B cell (primary cell): ENCODE results near the gene USO1. TPM values are rescaled to one million over a fixed set of nuclear protein-coding genes. Genes with fewer than 3 reads are reported as not detected.

Source experiments
- ATAC-seq: fragments of 200-7000 bp; cut with Tn5 transposase; one replicate; pipeline ENCODE4 v1.10.0; 2021; ENCODE audit warnings: low read depth, mild to moderate bottlenecking, moderate number of reproducible peaks, moderate library complexity
- CTCF ChIA-PET: fragments of 350-600 bp; sonication (Branson Sonifier 250); formaldehyde crosslinking; loops from one replicate; lab custom pipeline; 2021; ENCODE audit warnings: antibody characterized with exemption, inconsistent platforms; lab: Charles Lee
- POLR2A ChIA-PET: fragments of 350-600 bp; sonication (Branson Sonifier 250); formaldehyde crosslinking; loops from one replicate; lab custom pipeline; 2021; ENCODE audit warnings: antibody characterized with exemption; lab: Charles Lee
- DNase-seq: peaks from one replicate; pipeline ENCODE4 v3.0.0; 2013
- H2AFZ ChIP-seq: 2 replicates; pipeline ENCODE4 v1.6.1; 2012; ENCODE audit warnings: mild to moderate bottlenecking, low read depth, low read length; ENCODE audit not compliant: insufficient read depth, poor library complexity, severe bottlenecking
- H3K27ac ChIP-seq, 2 donors: 1 replicate in 1 of 2; 2 replicates in 1 of 2; pipeline ENCODE4 v1.5.1; 2012 to 2013; ENCODE audit warnings: low read length in 2 of 2, mild to moderate bottlenecking in 2 of 2, moderate library complexity in 1 of 2
- H3K27me3 ChIP-seq, 4 experiments: fragments of 200-600 bp in 1 of 4; sonication (generic) in 1 of 4; replicated peaks in 1 of 4; 1 replicate in 2 of 4; 2 replicates in 2 of 4; pipeline versions ENCODE4 v1.6.1 to v1.7.0; 2013 to 2016; ENCODE audit warnings: low read length in 3 of 4, mild to moderate bottlenecking in 2 of 4, mixed read lengths in 1 of 4, moderate library complexity in 1 of 4; ENCODE audit not compliant: insufficient read depth in 4 of 4, control insufficient read depth in 3 of 4; ENCODE audit errors: control extremely low read depth in 1 of 4
- H3K36me3 ChIP-seq, 2 experiments: replicated peaks in 1 of 2; 1 replicate in 1 of 2; 2 replicates in 1 of 2; pipeline versions ENCODE4 v1.6.1 to v1.7.1; 2013; ENCODE audit warnings: low read length in 1 of 2; ENCODE audit not compliant: insufficient read depth in 2 of 2, control insufficient read depth in 1 of 2; ENCODE audit errors: control extremely low read depth in 1 of 2, extremely low read depth in 1 of 2
- H3K4me1 ChIP-seq, 2 donors: fragments of 200-600 bp in 1 of 2; sonication (generic) in 1 of 2; 1 replicate in 1 of 2; 2 replicates in 1 of 2; pipeline versions ENCODE4 v1.5.1 to v1.6.1; 2013 to 2017; ENCODE audit warnings: low read length in 2 of 2; ENCODE audit not compliant: control insufficient read depth in 2 of 2, insufficient read depth in 2 of 2
- H3K4me2 ChIP-seq: replicated peaks from 2 replicates; pipeline ENCODE3; 2012; ENCODE audit warnings: mild to moderate bottlenecking, low read depth, low read length; ENCODE audit not compliant: poor library complexity, severe bottlenecking
- H3K4me3 ChIP-seq, 5 experiments: fragments of 200-600 bp in 1 of 5; sonication (generic) in 1 of 5; 1 replicate in 3 of 5; 2 replicates in 2 of 5; pipeline versions ENCODE4 v1.5.1 to v1.7.0; 2011 to 2016; ENCODE audit warnings: low read length in 4 of 5, mild to moderate bottlenecking in 4 of 5, low read depth in 2 of 5, control low read depth in 1 of 5, moderate library complexity in 1 of 5; ENCODE audit not compliant: insufficient read depth in 1 of 5; ENCODE audit errors: control extremely low read depth in 1 of 5, extremely low read depth in 1 of 5
- H3K79me2 ChIP-seq: fragments of 200-600 bp; sonication (generic); one replicate; pipeline ENCODE4 v1.6.0; 2016; ENCODE audit warnings: low read length; ENCODE audit not compliant: control insufficient read depth, insufficient read depth
- H3K9ac ChIP-seq: fragments of 200-600 bp; sonication (generic); 2 replicates; pipeline ENCODE4 v1.6.1; 2017; ENCODE audit warnings: mild to moderate bottlenecking, low read length, moderate library complexity
- H3K9me3 ChIP-seq, 3 donors: one replicate each; pipeline versions ENCODE4 v1.6.1 to v1.7.1; 2013; ENCODE audit warnings: low read length in 2 of 3; ENCODE audit not compliant: control insufficient read depth in 2 of 3, insufficient read depth in 1 of 3; ENCODE audit errors: control extremely low read depth in 1 of 3
- H4K20me1 ChIP-seq: 2 replicates; pipeline ENCODE4 v1.6.0; 2012; ENCODE audit warnings: mild to moderate bottlenecking, low read length; ENCODE audit not compliant: insufficient read depth, control insufficient read depth, poor library complexity, severe bottlenecking
- H3K27ac Mint-ChIP-seq: one replicate; pipeline ENCODE4 v1.8.0; 2021; ENCODE audit warnings: mixed read lengths
- H3K27me3 Mint-ChIP-seq: one replicate; pipeline ENCODE4 v1.8.0; 2021; ENCODE audit warnings: mixed read lengths
- H3K4me1 Mint-ChIP-seq: one replicate; pipeline ENCODE4 v1.8.0; 2021; ENCODE audit warnings: mixed read lengths
- H3K4me3 Mint-ChIP-seq: one replicate; pipeline ENCODE4 v1.8.0; 2021; ENCODE audit warnings: mixed read lengths
- H3K9me3 Mint-ChIP-seq: one replicate; pipeline ENCODE4 v1.8.0; 2022; ENCODE audit warnings: mixed read lengths; ENCODE audit not compliant: insufficient read depth
- EZH2 ChIP-seq: IDR thresholded peaks from 2 replicates; pipeline ENCODE4 v1.6.1; 2012; ENCODE audit warnings: borderline replicate concordance, low read depth, mild to moderate bottlenecking, moderate library complexity, low read length; ENCODE audit not compliant: insufficient read depth, poor library complexity, severe bottlenecking
- WGBS: methylation state at CpG from one replicate; pipeline ENCODE4 v1.1.5; 2013; ENCODE audit warnings: missing lambda C conversion rate; ENCODE audit not compliant: insufficient coverage; 5-methylcytosine and 5-hydroxymethylcytosine counted together
- intact Hi-C: fragments of 100-400 bp; cut with micrococcal nuclease; formaldehyde crosslinking; loops from one replicate; pipeline ENCODE4 v1.10.0; 2022
- polyA plus RNA-seq: library from polyadenylated mRNA; depleted of rRNA; stranded (reverse); fragments of >200 nt; gene quantifications from 2 replicates; pipeline ENCODE4 v1.2.3, GENCODE V29; 2012
- total RNA-seq, 2 donors: library from RNA; stranded (reverse); fragments of 120-200 nt in 1 of 2; gene quantifications; 1 replicate in 1 of 2; 2 replicates in 1 of 2; pipeline versions ENCODE4 v1.2.3 to v1.2.4, GENCODE V29; 2013 to 2022
- TF ChIP-seq, protein P1 (sequence below): fragments of 200-600 bp; IDR thresholded peaks from one replicate; pipeline ENCODE4 v1.8.0; 2022; ENCODE audit warnings: antibody characterized with exemption, mild to moderate bottlenecking

The USO1 gene
- total and polyA plus RNA-seq, 2 donors (not counting 1 experiment from before 2014, with no cell fraction given): 12.3 to 45.0 TPM

DNA sequence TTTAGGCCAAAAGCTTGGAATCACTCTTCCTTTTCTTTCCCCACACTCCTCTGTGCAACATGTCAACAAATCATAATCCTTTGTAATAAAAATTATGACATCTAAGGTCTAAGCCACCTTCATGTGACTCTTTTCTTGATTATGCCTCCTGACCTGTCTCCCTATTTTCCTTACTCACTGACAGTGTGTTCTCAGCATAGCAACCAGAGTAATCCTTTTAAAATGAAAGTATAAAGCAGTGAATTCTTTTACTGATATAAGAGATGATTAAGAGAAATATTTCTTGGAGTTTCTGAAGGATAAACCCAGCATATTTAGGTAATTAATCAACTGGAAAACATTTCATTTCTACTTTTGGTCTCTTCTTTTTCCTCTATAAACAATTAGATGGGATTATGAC, 44.7 kb downstream of the USO1 start:
- H4K20me1 ChIP-seq: no peaks in the 10 kb centered on the region
- intact Hi-C loops: no loop called here
- H3K36me3 ChIP-seq: peaks cover 7 to 13% of the 10 kb centered on the region in 2 experiments
- no peak for DNase-seq
- no peak overlapping the region for H3K4me3 Mint-ChIP-seq
- ChIA-PET POLR2A (no interaction called here), CTCF (interaction anchor here (1.1 to 1.6 kb wide), 2 partner anchors 45 to 79 kb away, joined by 3 to 4 read pairs; no protein-coding TSS in a partner anchor)
- no peak overlapping the region for H2AFZ ChIP-seq
- no peaks in the 10 kb centered on the region for H3K27me3 Mint-ChIP-seq
- H3K79me2 ChIP-seq: no peaks in the 10 kb centered on the region
- no peak overlapping the region for H3K4me2 ChIP-seq
- H3K9me3 ChIP-seq: no peaks in the 10 kb centered on the region
- H3K4me1 Mint-ChIP-seq: no peaks in the 10 kb centered on the region
- no peak overlapping the region for H3K4me3 ChIP-seq
- H3K27ac Mint-ChIP-seq: no peak overlapping the region
- no peak overlapping the region for H3K9ac ChIP-seq
- no peak for ATAC-seq
- H3K4me1 ChIP-seq: no peaks in the 10 kb centered on the region
- no peaks in the 10 kb centered on the region for H3K27me3 ChIP-seq
- no peaks in the 10 kb centered on the region for H3K9me3 Mint-ChIP-seq
- no peak for TF ChIP-seq EZH2
- TF ChIP-seq, protein P1, sequence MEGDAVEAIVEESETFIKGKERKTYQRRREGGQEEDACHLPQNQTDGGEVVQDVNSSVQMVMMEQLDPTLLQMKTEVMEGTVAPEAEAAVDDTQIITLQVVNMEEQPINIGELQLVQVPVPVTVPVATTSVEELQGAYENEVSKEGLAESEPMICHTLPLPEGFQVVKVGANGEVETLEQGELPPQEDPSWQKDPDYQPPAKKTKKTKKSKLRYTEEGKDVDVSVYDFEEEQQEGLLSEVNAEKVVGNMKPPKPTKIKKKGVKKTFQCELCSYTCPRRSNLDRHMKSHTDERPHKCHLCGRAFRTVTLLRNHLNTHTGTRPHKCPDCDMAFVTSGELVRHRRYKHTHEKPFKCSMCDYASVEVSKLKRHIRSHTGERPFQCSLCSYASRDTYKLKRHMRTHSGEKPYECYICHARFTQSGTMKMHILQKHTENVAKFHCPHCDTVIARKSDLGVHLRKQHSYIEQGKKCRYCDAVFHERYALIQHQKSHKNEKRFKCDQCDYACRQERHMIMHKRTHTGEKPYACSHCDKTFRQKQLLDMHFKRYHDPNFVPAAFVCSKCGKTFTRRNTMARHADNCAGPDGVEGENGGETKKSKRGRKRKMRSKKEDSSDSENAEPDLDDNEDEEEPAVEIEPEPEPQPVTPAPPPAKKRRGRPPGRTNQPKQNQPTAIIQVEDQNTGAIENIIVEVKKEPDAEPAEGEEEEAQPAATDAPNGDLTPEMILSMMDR: no peak
- no peak overlapping the region for H3K27ac ChIP-seq

DNA sequence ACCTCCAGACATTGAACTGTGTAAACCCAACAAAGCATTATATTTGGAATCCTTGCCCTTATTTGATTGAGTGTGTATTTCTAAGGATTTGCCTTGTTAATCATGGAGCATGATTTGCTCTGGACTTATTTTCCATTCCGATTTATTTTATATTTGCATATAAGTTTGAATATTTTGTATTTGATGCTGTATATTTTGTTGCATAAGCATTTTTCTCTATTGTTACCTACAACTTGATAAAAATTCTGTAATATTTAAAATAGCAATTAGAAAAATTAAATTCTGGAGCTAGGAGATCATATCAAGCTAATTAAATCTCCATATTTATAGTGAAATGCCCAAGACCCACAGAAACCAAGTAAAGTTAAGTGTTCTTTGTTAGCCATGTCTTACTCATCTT, 47.2 kb downstream of the USO1 start:
- POLR2A ChIA-PET: no interaction called here
- no CpG with 5 or more reads among the region's 1 CpG for WGBS
- no peak overlapping the region for H3K27ac Mint-ChIP-seq

More for the DNA sequence above, 47.2 kb downstream of the USO1 start:
- Histone ChIP-seq H3K27me3 (no peaks in the 10 kb centered on the region), H3K9me3 (no peaks in the 10 kb centered on the region), H3K36me3 (peaks cover 16 to 39% of the 10 kb centered on the region in 2 experiments), H3K4me1 (no peaks in the 10 kb centered on the region), H3K79me2 (no peaks in the 10 kb centered on the region), H3K9ac (no peak overlapping the region), H4K20me1 (no peaks in the 10 kb centered on the region), H2AFZ (no peak overlapping the region), H3K27ac (no peak overlapping the region), H3K4me2 (no peak overlapping the region), H3K4me3 (no peak overlapping the region)
- Mint-ChIP-seq H3K4me3 (no peak overlapping the region), H3K27me3 (no peaks in the 10 kb centered on the region), H3K4me1 (no peaks in the 10 kb centered on the region), H3K9me3 (no peaks in the 10 kb centered on the region)
- ATAC-seq (no peak), DNase-seq (no peak)
- intact Hi-C loops: no loop called here
- TF ChIP-seq EZH2: no peak
- TF ChIP-seq, protein P1: no peak
- CTCF ChIA-PET: no interaction called here
